HEK293T (cell line): ENCODE measurements around the gene GATB.

Experiments used
- ARNT ChIP-seq: fragments of 450-650 bp; IDR thresholded peaks from 2 replicates; pipeline ENCODE4 v1.6.1; 2017; ENCODE audit warnings: mild to moderate bottlenecking
- BHLHE40 ChIP-seq: fragments of 450-650 bp; IDR thresholded peaks from 2 replicates; pipeline ENCODE4 v1.6.1; 2016; ENCODE audit warnings: mild to moderate bottlenecking, moderate library complexity, borderline replicate concordance
- CTBP1 ChIP-seq: fragments of 450-650 bp; IDR thresholded peaks from 2 replicates; pipeline ENCODE4 v1.6.1; 2016; ENCODE audit warnings: borderline replicate concordance
- ELF4 ChIP-seq: fragments of 450-650 bp; IDR thresholded peaks from 2 replicates; pipeline ENCODE4 v1.6.1; 2017; ENCODE audit warnings: antibody characterized with exemption
- FOXA1 ChIP-seq: fragments of 450-650 bp; IDR thresholded peaks from 2 replicates; pipeline ENCODE4 v1.6.1; 2016; ENCODE audit warnings: mild to moderate bottlenecking
- FOXK2 ChIP-seq: fragments of 450-650 bp; IDR thresholded peaks from 2 replicates; pipeline ENCODE4 v1.6.1; 2016; ENCODE audit warnings: mild to moderate bottlenecking
- FOXM1 ChIP-seq: fragments of 450-650 bp; IDR thresholded peaks from 2 replicates; pipeline ENCODE4 v1.6.1; 2017; ENCODE audit warnings: mild to moderate bottlenecking, borderline replicate concordance
- HDGF ChIP-seq: fragments of 450-650 bp; IDR thresholded peaks from 2 replicates; pipeline ENCODE4 v1.6.1; 2017; ENCODE audit warnings: antibody characterized with exemption, borderline replicate concordance
- PKNOX1 ChIP-seq: fragments of 450-650 bp; IDR thresholded peaks from 2 replicates; pipeline ENCODE4 v1.6.1; 2016
- SP1 ChIP-seq: fragments of 450-650 bp; IDR thresholded peaks from 2 replicates; pipeline ENCODE4 v1.6.1; 2017
- SUZ12 ChIP-seq: fragments of 450-650 bp; IDR thresholded peaks from 2 replicates; pipeline ENCODE4 v1.6.1; 2016; ENCODE audit warnings: mild to moderate bottlenecking
- TARDBP ChIP-seq: fragments of 450-650 bp; IDR thresholded peaks from 2 replicates; pipeline ENCODE4 v1.6.1; 2016
- ZNF384 ChIP-seq: fragments of 450-650 bp; IDR thresholded peaks from 2 replicates; pipeline ENCODE4 v1.6.1; 2016

GRCh38 chr4:151709071-151709470 lies 51.7 kb downstream of the GATB start:
- TF ChIP-seq BHLHE40 = no peak
- TF ChIP-seq FOXM1 = no peak
- no peak for TF ChIP-seq SUZ12
- TF ChIP-seq HDGF = no peak
- TF ChIP-seq FOXA1 = no peak
- no peak for TF ChIP-seq SP1
- TF ChIP-seq CTBP1 = no peak
- no peak for TF ChIP-seq FOXK2
- TF ChIP-seq PKNOX1 = no peak
- no peak for TF ChIP-seq ARNT
- TF ChIP-seq TARDBP = no peak
- TF ChIP-seq ELF4 = no peak
- TF ChIP-seq ZNF384 = no peak
